ENCODE results near the gene ARID1B. TPM values are rescaled to one million over a fixed set of nuclear protein-coding genes. Genes with fewer than 3 reads are reported as not detected.

The ARID1B gene
- total RNA-seq, 2 experiments from 2014 or later = 90.1 to 164 TPM

GRCh38 chr6:157171801-157172200 is 394.6 kb downstream of the ARID1B start:
- no peaks in the 10 kb centered on the region for H4K20me1 ChIP-seq (ENCODE audit: insufficient read depth, low read length)
- DNase-seq (ENCODE audit: low spot score) = no peak
- no TSS peak for BruUV-seq (replicated peaks)
- no peak overlapping the region for H3K4me2 ChIP-seq (ENCODE audit: low read length)
- no peak for TF ChIP-seq EZH2phosphoT487 (IDR thresholded peaks at IDR 0.05; ENCODE audit: borderline replicate concordance, low read depth, low read length)
- TF ChIP-seq CTCF (conservative IDR thresholded peaks at IDR 0.05; ENCODE audit: low read length) = no peak
- no peaks in the 10 kb centered on the region for H3K9me3 ChIP-seq (ENCODE audit: low read length)
- no peak overlapping the region for H3K4me3 ChIP-seq (ENCODE audit: low read depth, low read length, poor library complexity, severe bottlenecking)
- CTCF ChIA-PET (ENCODE audit: unreplicated experiment) = no interaction called here
- H3K27ac ChIP-seq (ENCODE audit: low read depth, low read length, poor library complexity, severe bottlenecking) = no peak overlapping the region
- H3K4me1 ChIP-seq (ENCODE audit: insufficient read depth, low read length, poor library complexity, severe bottlenecking) = no peaks in the 10 kb centered on the region
- no peaks in the 10 kb centered on the region for H3K9me2 ChIP-seq (ENCODE audit: insufficient read depth, low read length)
- H3K79me2 ChIP-seq (ENCODE audit: insufficient read depth, low read depth, low read length) = no peaks in the 10 kb centered on the region
- H3K36me3 ChIP-seq (ENCODE audit: insufficient read depth, low read length) = peaks cover 24% of the 10 kb centered on the region; the same call in 1 of the 2 replicates
- no peak overlapping the region for H2AFZ ChIP-seq (ENCODE audit: low read length)
- intact Hi-C loops (cut with micrococcal nuclease; ENCODE audit: unreplicated experiment) = no loop called here
- POLR2A ChIA-PET = no interaction called here

- no peaks in the 10 kb centered on the region for H3K9me2 ChIP-seq (ENCODE audit: insufficient read depth, low read length)
- no peaks in the 10 kb centered on the region for H3K9me3 ChIP-seq (ENCODE audit: low read length)
- CTCF ChIA-PET (ENCODE audit: unreplicated experiment) = no interaction called here
- no peak overlapping the region for H3K27ac ChIP-seq (ENCODE audit: low read depth, low read length, poor library complexity, severe bottlenecking)
- POLR2A ChIA-PET = interaction anchor here (0.5 kb wide), 1 partner anchor 205 kb away, joined by 3 read pairs; no protein-coding TSS in a partner anchor
- no peak for TF ChIP-seq EZH2phosphoT487 (IDR thresholded peaks at IDR 0.05; ENCODE audit: borderline replicate concordance, low read depth, low read length)
- TF ChIP-seq CTCF (conservative IDR thresholded peaks at IDR 0.05; ENCODE audit: low read length) = no peak
- no peak overlapping the region for H3K4me3 ChIP-seq (ENCODE audit: low read depth, low read length, poor library complexity, severe bottlenecking)
- no peak for DNase-seq (ENCODE audit: low spot score)
- H4K20me1 ChIP-seq (ENCODE audit: insufficient read depth, low read length) = no peaks in the 10 kb centered on the region
- BruUV-seq (replicated peaks) = no TSS peak
- H3K36me3 ChIP-seq (ENCODE audit: insufficient read depth, low read length) = peaks cover 21% of the 10 kb centered on the region; the same call in 1 of the 2 replicates
- no peaks in the 10 kb centered on the region for H3K4me1 ChIP-seq (ENCODE audit: insufficient read depth, low read length, poor library complexity, severe bottlenecking)
- intact Hi-C loops (cut with micrococcal nuclease; ENCODE audit: unreplicated experiment) = no loop called here
- H2AFZ ChIP-seq (ENCODE audit: low read length) = no peak overlapping the region
- H3K79me2 ChIP-seq (ENCODE audit: insufficient read depth, low read depth, low read length) = no peaks in the 10 kb centered on the region
- no peak overlapping the region for H3K4me2 ChIP-seq (ENCODE audit: low read length)
Observed at GRCh38 chr6:157172231-157172701, 395.1 kb downstream of the ARID1B start.

GRCh38 chr6:157172830-157173536 is 395.8 kb downstream of the ARID1B start:
- intact Hi-C loops (cut with micrococcal nuclease; ENCODE audit: unreplicated experiment) = no loop called here
- CTCF ChIA-PET (ENCODE audit: unreplicated experiment) = no interaction called here

More at GRCh38 chr6:157172830-157173536, 395.8 kb downstream of the ARID1B start:
- H3K4me1 ChIP-seq (ENCODE audit: insufficient read depth, low read length, poor library complexity, severe bottlenecking) = no peaks in the 10 kb centered on the region
- no peaks in the 10 kb centered on the region for H3K79me2 ChIP-seq (ENCODE audit: insufficient read depth, low read depth, low read length)
- no peaks in the 10 kb centered on the region for H3K9me2 ChIP-seq (ENCODE audit: insufficient read depth, low read length)
- H3K4me3 ChIP-seq (ENCODE audit: low read depth, low read length, poor library complexity, severe bottlenecking) = no peak overlapping the region
- H2AFZ ChIP-seq (ENCODE audit: low read length) = no peak overlapping the region
- no peak for DNase-seq (ENCODE audit: low spot score)
- POLR2A ChIA-PET = interaction anchor here (0.5 kb wide), 1 partner anchor 205 kb away, joined by 3 read pairs; no protein-coding TSS in a partner anchor
- BruUV-seq (replicated peaks) = no TSS peak
- TF ChIP-seq EZH2phosphoT487 (IDR thresholded peaks at IDR 0.05; ENCODE audit: borderline replicate concordance, low read depth, low read length) (no peak), CTCF (conservative IDR thresholded peaks at IDR 0.05; ENCODE audit: low read length) (no peak)
- no peak overlapping the region for H3K27ac ChIP-seq (ENCODE audit: low read depth, low read length, poor library complexity, severe bottlenecking)
- H3K4me2 ChIP-seq (ENCODE audit: low read length) = no peak overlapping the region
- no peaks in the 10 kb centered on the region for H3K9me3 ChIP-seq (ENCODE audit: low read length)
- H4K20me1 ChIP-seq (ENCODE audit: insufficient read depth, low read length) = no peaks in the 10 kb centered on the region
- peaks cover 14% of the 10 kb centered on the region; the same call in 1 of the 2 replicates for H3K36me3 ChIP-seq (ENCODE audit: insufficient read depth, low read length)

All from OCI-LY7 (cell line).